H1 (cell line): Measurements from ENCODE around the gene PROCR.

Source experiments
- EGR1 ChIP-seq: IDR thresholded peaks from 2 replicates; pipeline ENCODE4 v1.6.1; 2011; ENCODE audit warnings: low read depth, low read length, borderline replicate concordance
- POLR2A ChIP-seq, 2 experiments: IDR thresholded peaks; 1 replicate in 1 of 2; 2 replicates in 1 of 2; pipeline ENCODE4 v1.6.1; 2011; ENCODE audit warnings: low read depth in 2 of 2, low read length in 2 of 2, mild to moderate bottlenecking in 2 of 2; ENCODE audit errors: control extremely low read depth in 1 of 2
- RFX5 ChIP-seq: IDR thresholded peaks from 2 replicates; pipeline ENCODE4 v1.6.1; 2011; ENCODE audit warnings: low read depth, low read length, improper control_type of control experiment, borderline replicate concordance
- SRF ChIP-seq: IDR thresholded peaks from 2 replicates; pipeline ENCODE4 v1.6.1; 2011; ENCODE audit warnings: mild to moderate bottlenecking, low read depth, low read length, moderate library complexity
- TAF1 ChIP-seq: IDR thresholded peaks from 2 replicates; pipeline ENCODE4 v1.6.1; 2011; ENCODE audit warnings: mild to moderate bottlenecking, low read depth, low read length
- TEAD4 ChIP-seq: IDR thresholded peaks from 2 replicates; pipeline ENCODE4 v1.6.1; 2012; ENCODE audit warnings: low read depth, low read length, inconsistent platforms, mixed read lengths
- TF ChIP-seq, protein P1 (sequence below), 3 experiments: IDR thresholded peaks; 1 replicate in 2 of 3; 2 replicates in 1 of 3; pipeline versions ENCODE4 v1.5.1 to v1.6.1; 2011; ENCODE audit warnings: low read length in 3 of 3, mild to moderate bottlenecking in 3 of 3, inconsistent platforms in 2 of 3, low read depth in 1 of 3, moderate library complexity in 1 of 3; ENCODE audit not compliant: insufficient read depth in 1 of 3; ENCODE audit errors: control extremely low read depth in 1 of 3
- TF ChIP-seq, protein P2 (sequence below): IDR thresholded peaks from 2 replicates; pipeline ENCODE4 v1.6.1; 2012; ENCODE audit warnings: inconsistent platforms

DNA sequence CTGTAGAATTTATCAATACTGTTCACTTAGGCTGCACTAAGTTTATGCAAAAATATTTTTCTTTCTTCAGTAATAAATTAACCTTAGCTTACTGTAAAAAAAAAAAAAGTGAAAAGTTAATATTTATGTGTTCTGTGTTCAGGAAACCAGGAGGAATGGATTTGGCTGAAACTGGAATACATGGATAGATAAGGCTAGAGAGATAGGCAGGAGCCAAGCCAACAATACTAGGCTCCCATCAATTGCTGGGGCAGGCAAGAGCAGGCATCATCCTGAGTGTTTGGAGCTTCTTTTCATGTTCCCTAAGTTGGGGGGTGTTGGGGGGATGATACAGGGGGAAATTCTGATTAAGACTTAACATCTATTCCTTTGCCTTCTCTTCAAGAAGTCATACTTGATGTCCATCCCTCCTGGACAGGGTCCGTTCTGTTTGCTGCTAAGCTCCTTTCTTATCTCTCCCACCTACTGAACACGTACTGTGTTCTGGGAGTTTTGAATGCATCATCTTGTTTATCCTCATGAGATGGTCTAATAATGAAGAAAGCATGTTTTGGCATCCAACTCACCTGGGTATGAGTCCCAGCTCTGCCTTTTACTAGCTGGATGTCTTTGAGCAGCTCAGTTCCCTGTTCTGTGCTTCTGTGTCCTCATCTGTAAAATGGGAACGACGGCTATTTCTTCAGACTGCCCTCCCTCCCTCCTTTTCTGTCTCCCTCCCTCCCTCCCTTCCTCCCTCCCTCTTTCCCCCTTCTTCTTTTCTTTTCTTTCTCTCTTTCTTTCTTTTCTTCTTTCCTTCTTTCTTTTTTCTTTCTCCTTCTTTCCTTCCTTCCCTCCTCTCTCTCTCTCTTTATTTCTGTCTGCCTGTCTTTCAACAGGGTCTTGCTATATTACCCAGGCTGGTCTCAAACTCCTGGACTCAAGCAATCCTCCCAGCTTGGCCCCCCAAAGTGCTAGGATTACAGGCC lies 6.4 kb upstream of the PROCR start:
- TF ChIP-seq RFX5 = no peak
- TF ChIP-seq EGR1 = no peak
- TF ChIP-seq TAF1 = no peak
- no peak for TF ChIP-seq TEAD4
- TF ChIP-seq SRF = no peak
- no peak for TF ChIP-seq POLR2A (IDR thresholded peaks at IDR 0.05; ENCODE audit: control extremely low read depth in 1 of 2, low read depth in 2 of 2, low read length in 2 of 2)
- TF ChIP-seq, protein P1, sequence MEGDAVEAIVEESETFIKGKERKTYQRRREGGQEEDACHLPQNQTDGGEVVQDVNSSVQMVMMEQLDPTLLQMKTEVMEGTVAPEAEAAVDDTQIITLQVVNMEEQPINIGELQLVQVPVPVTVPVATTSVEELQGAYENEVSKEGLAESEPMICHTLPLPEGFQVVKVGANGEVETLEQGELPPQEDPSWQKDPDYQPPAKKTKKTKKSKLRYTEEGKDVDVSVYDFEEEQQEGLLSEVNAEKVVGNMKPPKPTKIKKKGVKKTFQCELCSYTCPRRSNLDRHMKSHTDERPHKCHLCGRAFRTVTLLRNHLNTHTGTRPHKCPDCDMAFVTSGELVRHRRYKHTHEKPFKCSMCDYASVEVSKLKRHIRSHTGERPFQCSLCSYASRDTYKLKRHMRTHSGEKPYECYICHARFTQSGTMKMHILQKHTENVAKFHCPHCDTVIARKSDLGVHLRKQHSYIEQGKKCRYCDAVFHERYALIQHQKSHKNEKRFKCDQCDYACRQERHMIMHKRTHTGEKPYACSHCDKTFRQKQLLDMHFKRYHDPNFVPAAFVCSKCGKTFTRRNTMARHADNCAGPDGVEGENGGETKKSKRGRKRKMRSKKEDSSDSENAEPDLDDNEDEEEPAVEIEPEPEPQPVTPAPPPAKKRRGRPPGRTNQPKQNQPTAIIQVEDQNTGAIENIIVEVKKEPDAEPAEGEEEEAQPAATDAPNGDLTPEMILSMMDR (IDR thresholded peaks at IDR 0.05; ENCODE audit: control extremely low read depth in 1 of 3, insufficient read depth in 1 of 3, low read depth in 1 of 3, low read length in 3 of 3) = no peak
- TF ChIP-seq, protein P2, sequence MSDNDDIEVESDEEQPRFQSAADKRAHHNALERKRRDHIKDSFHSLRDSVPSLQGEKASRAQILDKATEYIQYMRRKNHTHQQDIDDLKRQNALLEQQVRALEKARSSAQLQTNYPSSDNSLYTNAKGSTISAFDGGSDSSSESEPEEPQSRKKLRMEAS = no peak
